HEK293 (cell line): Measurements from ENCODE around the gene PTPRR.

Experiments used
- CTCF ChIA-PET: fragments of 350-600 bp; formaldehyde crosslinking; extraction: SDS; loops from one replicate; lab custom pipeline; 2021; ENCODE audit warnings: antibody characterized with exemption; lab: Yijun Ruan, JAX
- POLR2A ChIA-PET: fragments of 300-600 bp; formaldehyde crosslinking; extraction: SDS; loops from one replicate; lab custom pipeline; 2020; ENCODE audit warnings: antibody characterized with exemption, inconsistent platforms; lab: Yijun Ruan, JAX
- H3K27ac ChIP-seq: fragments of 200-500 bp; sonication (Bioruptor generic); 2 replicates; pipeline ENCODE4 v1.5.1; 2014; ENCODE audit warnings: low read depth, low read length, control low read depth, inconsistent platforms; ENCODE audit errors: extremely low read depth
- H3K36me3 ChIP-seq, 2 experiments: fragments of 200-500 bp in 1 of 2; sonication (Bioruptor generic) in 1 of 2; 1 replicate in 1 of 2; 2 replicates in 1 of 2; pipeline ENCODE4 v1.5.1; 2014 to 2017; ENCODE audit warnings: inconsistent platforms in 2 of 2, low read length in 2 of 2; ENCODE audit not compliant: control insufficient read depth in 2 of 2, insufficient read depth in 1 of 2
- H3K4me1 ChIP-seq: fragments of 200-500 bp; sonication (Bioruptor generic); 2 replicates; pipeline ENCODE4 v1.5.1; 2014; ENCODE audit warnings: mild to moderate bottlenecking, low read length, inconsistent platforms; ENCODE audit not compliant: control insufficient read depth, insufficient read depth
- H3K4me3 ChIP-seq: 2 replicates; pipeline ENCODE4 v1.5.1; 2011; ENCODE audit warnings: low read depth, mild to moderate bottlenecking, control low read depth, low read length, moderate library complexity
- H3K9me3 ChIP-seq: fragments of 200-500 bp; sonication (Bioruptor generic); 2 replicates; pipeline ENCODE4 v1.5.1; 2014; ENCODE audit warnings: low read depth, low read length, inconsistent platforms; ENCODE audit not compliant: control insufficient read depth, insufficient read depth
- REPIN1 ChIP-seq: fragments of 450-650 bp; formaldehyde crosslinking; IDR thresholded peaks from 2 replicates; pipeline ENCODE4 v1.5.1; 2017; ENCODE audit warnings: missing biosample characterization, missing genetic modification characterization, low read depth
- ZBTB48 ChIP-seq: fragments of 450-650 bp; formaldehyde crosslinking; IDR thresholded peaks from 2 replicates; pipeline ENCODE4 v1.5.1; 2016; ENCODE audit warnings: missing biosample characterization, missing genetic modification characterization
- ZNF10 ChIP-seq: fragments of 450-650 bp; formaldehyde crosslinking; IDR thresholded peaks from 2 replicates; pipeline ENCODE4 v1.5.1; 2017; ENCODE audit warnings: missing biosample characterization, missing genetic modification characterization
- ZNF214 ChIP-seq: fragments of 450-650 bp; formaldehyde crosslinking; IDR thresholded peaks from 2 replicates; pipeline ENCODE4 v1.5.1; 2017; ENCODE audit warnings: missing biosample characterization, mild to moderate bottlenecking, missing genetic modification characterization, borderline replicate concordance
- ZNF274 ChIP-seq, 2 experiments: fragments of 200-500 bp in 1 of 2; fragments of 450-650 bp in 1 of 2; sonication (Bioruptor generic) in 1 of 2; formaldehyde crosslinking in 1 of 2; IDR thresholded peaks; 2 replicates each; pipeline versions ENCODE4 v1.5.1 to v1.6.1; 2014 to 2016; ENCODE audit warnings: borderline replicate concordance in 1 of 2, inconsistent platforms in 1 of 2, low read length in 1 of 2, missing biosample characterization in 1 of 2, missing genetic modification characterization in 1 of 2
- ZNF529 ChIP-seq: fragments of 450-650 bp; formaldehyde crosslinking; IDR thresholded peaks from 2 replicates; pipeline ENCODE4 v1.5.1; 2017; ENCODE audit warnings: missing genetic modification characterization, missing biosample characterization; ENCODE audit not compliant: insufficient replicate concordance
- ZNF621 ChIP-seq: fragments of 450-650 bp; formaldehyde crosslinking; IDR thresholded peaks from 2 replicates; pipeline ENCODE4 v1.5.1; 2017; ENCODE audit warnings: missing biosample characterization, missing genetic modification characterization
- ZNF629 ChIP-seq: fragments of 450-650 bp; formaldehyde crosslinking; IDR thresholded peaks from 2 replicates; pipeline ENCODE4 v1.5.1; 2017; ENCODE audit warnings: missing biosample characterization, missing genetic modification characterization
- ZNF791 ChIP-seq: fragments of 450-650 bp; formaldehyde crosslinking; IDR thresholded peaks from 2 replicates; pipeline ENCODE4 v1.5.1; 2016; ENCODE audit warnings: missing biosample characterization, missing genetic modification characterization
- ZNF792 ChIP-seq: fragments of 450-650 bp; formaldehyde crosslinking; IDR thresholded peaks from 2 replicates; pipeline ENCODE4 v1.5.1; 2016; ENCODE audit warnings: missing biosample characterization, missing genetic modification characterization
- TF ChIP-seq, protein P1 (sequence below): fragments of 450-650 bp; formaldehyde crosslinking; IDR thresholded peaks from 2 replicates; pipeline ENCODE4 v1.5.1; 2016; ENCODE audit warnings: missing biosample characterization, missing genetic modification characterization
- TF ChIP-seq, protein P2 (sequence below): fragments of 450-650 bp; formaldehyde crosslinking; IDR thresholded peaks from 2 replicates; pipeline ENCODE4 v1.5.1; 2016; ENCODE audit warnings: missing biosample characterization, missing genetic modification characterization
- TF ChIP-seq, protein P3 (sequence below): fragments of 450-650 bp; formaldehyde crosslinking; IDR thresholded peaks from 2 replicates; pipeline ENCODE4 v1.5.1; 2017; ENCODE audit warnings: missing biosample characterization, missing genetic modification characterization
- TF ChIP-seq, protein P4 (sequence below): fragments of 450-650 bp; formaldehyde crosslinking; IDR thresholded peaks from 2 replicates; pipeline ENCODE4 v1.5.1; 2017; ENCODE audit warnings: missing biosample characterization, missing genetic modification characterization
- TF ChIP-seq, protein P5 (sequence below): fragments of 450-650 bp; formaldehyde crosslinking; IDR thresholded peaks from 2 replicates; pipeline ENCODE4 v1.5.1; 2016; ENCODE audit warnings: missing biosample characterization, missing genetic modification characterization

PTPRR gene

DNA sequence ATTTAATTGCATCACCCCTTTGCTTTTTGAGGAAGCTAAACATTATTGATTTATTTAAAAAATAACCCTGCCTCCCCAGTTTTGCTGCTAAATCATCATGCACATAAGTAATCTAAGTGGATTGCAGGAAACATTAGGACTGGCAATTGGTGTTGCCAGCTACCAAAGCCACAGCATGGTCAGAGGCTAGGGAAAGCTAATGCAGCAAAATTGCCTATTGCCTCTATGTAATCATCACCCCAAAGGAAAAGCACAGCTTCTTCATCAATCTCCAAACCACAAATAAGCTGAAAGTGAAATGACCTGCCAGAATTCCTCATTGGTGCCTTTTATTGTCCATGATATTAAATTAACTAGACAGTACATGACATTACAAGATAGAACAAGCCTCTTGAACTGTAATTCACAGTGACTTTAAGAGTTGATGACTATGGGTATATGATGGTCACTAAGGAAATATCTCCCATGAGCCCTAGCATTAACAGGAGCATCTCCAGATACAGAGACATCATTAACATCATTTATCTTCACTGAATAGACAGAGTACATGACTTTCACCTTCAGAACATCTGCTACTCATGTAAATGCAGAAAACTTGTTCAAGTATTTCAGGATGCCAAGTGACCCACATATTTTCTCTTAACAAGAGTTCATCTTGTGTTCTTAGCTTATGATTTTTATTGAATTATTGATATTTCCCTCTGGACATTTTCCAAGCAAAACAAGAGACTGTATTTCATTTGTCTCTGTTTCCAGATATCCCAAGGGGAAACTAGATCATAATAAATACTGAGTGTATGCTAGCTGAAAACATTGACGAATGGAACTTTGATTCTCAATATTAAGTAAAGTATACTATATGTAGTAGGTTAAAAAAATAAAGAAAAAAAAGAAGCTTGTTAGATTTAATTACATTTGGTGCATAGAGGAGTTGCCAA lies 29.4 kb downstream of the PTPRR start:
- Histone ChIP-seq H3K4me1 (no peaks in the 10 kb centered on the region), H3K27ac (no peak overlapping the region), H3K36me3 (no peaks in the 10 kb centered on the region), H3K9me3 (no peaks in the 10 kb centered on the region), H3K4me3 (no peak overlapping the region)
- ChIA-PET POLR2A (no interaction called here), CTCF (no interaction called here)
- no peak for TF ChIP-seq ZNF621 (tag by site-specific recombination)
- TF ChIP-seq REPIN1 (tag by site-specific recombination) = no peak
- TF ChIP-seq, protein P1, sequence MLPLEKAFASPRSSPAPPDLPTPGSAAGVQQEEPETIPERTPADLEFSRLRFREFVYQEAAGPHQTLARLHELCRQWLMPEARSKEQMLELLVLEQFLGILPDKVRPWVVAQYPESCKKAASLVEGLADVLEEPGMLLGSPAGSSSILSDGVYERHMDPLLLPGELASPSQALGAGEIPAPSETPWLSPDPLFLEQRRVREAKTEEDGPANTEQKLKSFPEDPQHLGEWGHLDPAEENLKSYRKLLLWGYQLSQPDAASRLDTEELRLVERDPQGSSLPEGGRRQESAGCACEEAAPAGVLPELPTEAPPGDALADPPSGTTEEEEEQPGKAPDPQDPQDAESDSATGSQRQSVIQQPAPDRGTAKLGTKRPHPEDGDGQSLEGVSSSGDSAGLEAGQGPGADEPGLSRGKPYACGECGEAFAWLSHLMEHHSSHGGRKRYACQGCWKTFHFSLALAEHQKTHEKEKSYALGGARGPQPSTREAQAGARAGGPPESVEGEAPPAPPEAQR = no peak
- TF ChIP-seq ZNF629 (tag by site-specific recombination) = no peak

DNA sequence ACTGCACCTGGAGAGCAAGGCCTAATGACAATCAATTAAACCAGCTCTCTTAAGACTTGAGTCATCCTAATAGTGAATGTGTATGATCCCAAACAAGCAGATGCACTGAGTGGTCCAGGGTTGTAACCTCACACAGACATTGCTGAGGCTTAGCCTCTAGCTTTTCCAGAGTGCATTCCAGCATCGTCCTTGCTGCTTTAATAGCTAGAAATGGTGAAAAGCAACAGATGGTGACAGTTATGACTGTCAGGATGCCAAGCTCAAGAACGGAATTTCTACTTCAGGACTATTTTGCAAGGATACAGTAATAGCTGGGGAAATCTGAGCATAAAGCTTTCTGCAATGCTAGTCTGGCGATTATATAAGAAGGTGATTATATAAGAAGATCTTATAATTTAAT lies 34.6 kb downstream of the PTPRR start:
- Histone ChIP-seq H3K36me3 (no peaks in the 10 kb centered on the region), H3K4me3 (no peak overlapping the region), H3K9me3 (no peaks in the 10 kb centered on the region), H3K4me1 (no peaks in the 10 kb centered on the region), H3K27ac (no peak overlapping the region)
- POLR2A ChIA-PET = no interaction called here
- TF ChIP-seq, protein P1 = no peak
- TF ChIP-seq, protein P2, sequence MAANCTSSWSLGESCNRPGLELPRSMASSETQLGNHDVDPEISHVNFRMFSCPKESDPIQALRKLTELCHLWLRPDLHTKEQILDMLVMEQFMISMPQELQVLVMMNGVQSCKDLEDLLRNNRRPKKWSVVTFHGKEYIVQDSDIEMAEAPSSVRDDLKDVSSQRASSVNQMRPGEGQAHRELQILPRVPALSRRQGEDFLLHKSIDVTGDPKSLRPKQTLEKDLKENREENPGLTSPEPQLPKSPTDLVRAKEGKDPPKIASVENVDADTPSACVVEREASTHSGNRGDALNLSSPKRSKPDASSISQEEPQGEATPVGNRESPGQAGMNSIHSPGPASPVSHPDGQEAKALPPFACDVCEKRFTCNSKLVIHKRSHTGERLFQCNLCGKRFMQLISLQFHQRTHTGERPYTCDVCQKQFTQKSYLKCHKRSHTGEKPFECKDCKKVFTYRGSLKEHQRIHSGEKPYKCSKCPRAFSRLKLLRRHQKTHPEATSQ (tag by site-specific recombination) = no peak
- TF ChIP-seq, protein P3, sequence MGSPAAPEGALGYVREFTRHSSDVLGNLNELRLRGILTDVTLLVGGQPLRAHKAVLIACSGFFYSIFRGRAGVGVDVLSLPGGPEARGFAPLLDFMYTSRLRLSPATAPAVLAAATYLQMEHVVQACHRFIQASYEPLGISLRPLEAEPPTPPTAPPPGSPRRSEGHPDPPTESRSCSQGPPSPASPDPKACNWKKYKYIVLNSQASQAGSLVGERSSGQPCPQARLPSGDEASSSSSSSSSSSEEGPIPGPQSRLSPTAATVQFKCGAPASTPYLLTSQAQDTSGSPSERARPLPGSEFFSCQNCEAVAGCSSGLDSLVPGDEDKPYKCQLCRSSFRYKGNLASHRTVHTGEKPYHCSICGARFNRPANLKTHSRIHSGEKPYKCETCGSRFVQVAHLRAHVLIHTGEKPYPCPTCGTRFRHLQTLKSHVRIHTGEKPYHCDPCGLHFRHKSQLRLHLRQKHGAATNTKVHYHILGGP (tag by site-specific recombination) = no peak
- no peak for TF ChIP-seq ZNF529 (tag by site-specific recombination)
- no peak for TF ChIP-seq ZNF10
- TF ChIP-seq, protein P4, sequence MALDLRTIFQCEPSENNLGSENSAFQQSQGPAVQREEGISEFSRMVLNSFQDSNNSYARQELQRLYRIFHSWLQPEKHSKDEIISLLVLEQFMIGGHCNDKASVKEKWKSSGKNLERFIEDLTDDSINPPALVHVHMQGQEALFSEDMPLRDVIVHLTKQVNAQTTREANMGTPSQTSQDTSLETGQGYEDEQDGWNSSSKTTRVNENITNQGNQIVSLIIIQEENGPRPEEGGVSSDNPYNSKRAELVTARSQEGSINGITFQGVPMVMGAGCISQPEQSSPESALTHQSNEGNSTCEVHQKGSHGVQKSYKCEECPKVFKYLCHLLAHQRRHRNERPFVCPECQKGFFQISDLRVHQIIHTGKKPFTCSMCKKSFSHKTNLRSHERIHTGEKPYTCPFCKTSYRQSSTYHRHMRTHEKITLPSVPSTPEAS (tag by site-specific recombination) = no peak
- TF ChIP-seq ZNF792 = no peak
- no peak for TF ChIP-seq ZBTB48 (tag by site-specific recombination)
- no peak for TF ChIP-seq ZNF274 (IDR thresholded peaks at IDR 0.05; ENCODE audit: low read length)
- TF ChIP-seq ZNF274 (tag by site-specific recombination; IDR thresholded peaks at IDR 0.05; ENCODE audit: borderline replicate concordance) = no peak
- TF ChIP-seq, protein P5, sequence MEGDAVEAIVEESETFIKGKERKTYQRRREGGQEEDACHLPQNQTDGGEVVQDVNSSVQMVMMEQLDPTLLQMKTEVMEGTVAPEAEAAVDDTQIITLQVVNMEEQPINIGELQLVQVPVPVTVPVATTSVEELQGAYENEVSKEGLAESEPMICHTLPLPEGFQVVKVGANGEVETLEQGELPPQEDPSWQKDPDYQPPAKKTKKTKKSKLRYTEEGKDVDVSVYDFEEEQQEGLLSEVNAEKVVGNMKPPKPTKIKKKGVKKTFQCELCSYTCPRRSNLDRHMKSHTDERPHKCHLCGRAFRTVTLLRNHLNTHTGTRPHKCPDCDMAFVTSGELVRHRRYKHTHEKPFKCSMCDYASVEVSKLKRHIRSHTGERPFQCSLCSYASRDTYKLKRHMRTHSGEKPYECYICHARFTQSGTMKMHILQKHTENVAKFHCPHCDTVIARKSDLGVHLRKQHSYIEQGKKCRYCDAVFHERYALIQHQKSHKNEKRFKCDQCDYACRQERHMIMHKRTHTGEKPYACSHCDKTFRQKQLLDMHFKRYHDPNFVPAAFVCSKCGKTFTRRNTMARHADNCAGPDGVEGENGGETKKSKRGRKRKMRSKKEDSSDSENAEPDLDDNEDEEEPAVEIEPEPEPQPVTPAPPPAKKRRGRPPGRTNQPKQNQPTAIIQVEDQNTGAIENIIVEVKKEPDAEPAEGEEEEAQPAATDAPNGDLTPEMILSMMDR (tag by site-specific recombination) = no peak
- no peak for TF ChIP-seq ZNF791 (tag by site-specific recombination)
- no peak for TF ChIP-seq ZNF214 (tag by site-specific recombination)
- CTCF ChIA-PET = no interaction called here
